H1 (cell line): ENCODE measurements around the gene MPPED2. TPM values are rescaled to one million over a fixed set of nuclear protein-coding genes. Genes with fewer than 3 reads are reported as not detected.

ENCODE experiments used
- CTCF ChIA-PET: fragments of 300-600 bp; sonication (Branson Sonifier 250); formaldehyde crosslinking; loops from one replicate; lab custom pipeline; 2021; ENCODE audit not compliant: partially characterized antibody; lab: Charles Lee
- POLR2A ChIA-PET: fragments of 300-600 bp; sonication (Branson Sonifier 250); formaldehyde crosslinking; loops from one replicate; lab custom pipeline; 2021; ENCODE audit warnings: inconsistent platforms; ENCODE audit not compliant: partially characterized antibody; lab: Charles Lee
- DNase-seq, 2 experiments: peaks; one replicate each; pipeline versions ENCODE4 v3.0.0 to v3.0.0-alpha.2; 2010 to 2022; ENCODE audit warnings: low spot score in 2 of 2, low read depth in 1 of 2, mixed read lengths in 1 of 2
- FAIRE-seq: peaks from 2 replicates; lab custom pipeline; 2011; peaks lifted over from hg19 to GRCh38; lab: Jason Lieb, UNC
- H2AFZ ChIP-seq: 2 replicates; pipeline ENCODE4 v1.8.1; 2012; ENCODE audit warnings: low read length, inconsistent platforms
- H2AK5ac ChIP-seq: 2 replicates; pipeline ENCODE4 v1.6.1; 2013; ENCODE audit warnings: low read depth, low read length
- H2BK120ac ChIP-seq: replicated peaks from 2 replicates; pipeline ENCODE3; 2013; ENCODE audit warnings: low read depth, low read length, inconsistent platforms
- H2BK12ac ChIP-seq: 2 replicates; pipeline ENCODE4 v1.6.1; 2013; ENCODE audit warnings: low read depth, low read length
- H2BK15ac ChIP-seq: 2 replicates; pipeline ENCODE4 v1.6.1; 2013; ENCODE audit warnings: low read length
- H2BK20ac ChIP-seq: 2 replicates; pipeline ENCODE4 v1.6.1; 2013; ENCODE audit warnings: low read length
- H2BK5ac ChIP-seq: 2 replicates; pipeline ENCODE4 v1.6.1; 2013; ENCODE audit warnings: low read depth, low read length
- H3K14ac ChIP-seq: 2 replicates; pipeline ENCODE4 v1.6.1; 2013; ENCODE audit warnings: inconsistent platforms; ENCODE audit not compliant: insufficient read length
- H3K18ac ChIP-seq: 2 replicates; pipeline ENCODE4 v1.6.1; 2013; ENCODE audit warnings: low read length; ENCODE audit errors: extremely low read depth
- H3K23ac ChIP-seq: 2 replicates; pipeline ENCODE4 v1.6.1; 2013; ENCODE audit warnings: inconsistent platforms; ENCODE audit not compliant: insufficient read length
- H3K23me2 ChIP-seq: 2 replicates; pipeline ENCODE4 v1.6.1; 2013; ENCODE audit warnings: low read depth, low read length
- H3K27ac ChIP-seq: 2 replicates; pipeline ENCODE4 v1.6.1; 2011; ENCODE audit warnings: low read depth, low read length, inconsistent platforms
- H3K27me3 ChIP-seq, 4 experiments: replicated peaks in 1 of 4; 1 replicate in 1 of 4; 2 replicates in 3 of 4; pipeline versions ENCODE4 v1.6.1 to v1.8.1; 2011 to 2013; ENCODE audit warnings: low read length in 3 of 4, mild to moderate bottlenecking in 3 of 4, inconsistent platforms in 2 of 4, mixed read lengths in 2 of 4, moderate library complexity in 1 of 4; ENCODE audit not compliant: control insufficient read depth in 3 of 4, insufficient read depth in 3 of 4; ENCODE audit errors: extremely low read depth in 1 of 4
- H3K36me3 ChIP-seq, 4 experiments: 2 replicates each; pipeline versions ENCODE4 v1.6.1 to v1.8.1; 2011 to 2013; ENCODE audit warnings: mild to moderate bottlenecking in 4 of 4, low read length in 3 of 4, moderate library complexity in 2 of 4, control low read depth in 1 of 4, inconsistent platforms in 1 of 4; ENCODE audit not compliant: insufficient read depth in 4 of 4, control insufficient read depth in 2 of 4
- H3K4ac ChIP-seq: replicated peaks from 2 replicates; pipeline ENCODE3; 2013; ENCODE audit warnings: low read length, low read depth, mixed read lengths, inconsistent platforms; ENCODE audit not compliant: insufficient read length
- H3K4me1 ChIP-seq, 4 experiments: replicated peaks in 1 of 4; 1 replicate in 1 of 4; 2 replicates in 3 of 4; pipeline versions ENCODE4 v1.6.1 to v1.8.1; 2011 to 2013; ENCODE audit warnings: low read length in 3 of 4, inconsistent platforms in 2 of 4, mixed read lengths in 1 of 4; ENCODE audit not compliant: insufficient read depth in 4 of 4, control insufficient read depth in 3 of 4
- H3K4me2 ChIP-seq, 2 experiments: 2 replicates each; pipeline versions ENCODE4 v1.6.1 to v1.8.1; 2011 to 2013; ENCODE audit warnings: low read depth in 2 of 2, low read length in 2 of 2, control low read depth in 1 of 2, inconsistent platforms in 1 of 2, mild to moderate bottlenecking in 1 of 2; ENCODE audit not compliant: insufficient read depth in 1 of 2
- H3K4me3 ChIP-seq, 4 experiments: fragments of 200-600, 300-600 bp in 1 of 4; sonication (generic), shearing (Covaris generic), sonication (Bioruptor Twin) in 1 of 4; 2 replicates each; pipeline versions ENCODE4 v1.5.1 to v1.8.1; 2011 to 2016; ENCODE audit warnings: low read length in 4 of 4, low read depth in 3 of 4, control low read depth in 2 of 4, inconsistent platforms in 2 of 4, mild to moderate bottlenecking in 2 of 4, mixed read lengths in 1 of 4, moderate library complexity in 1 of 4; ENCODE audit not compliant: insufficient read depth in 2 of 4; ENCODE audit errors: extremely low read depth in 1 of 4
- H3K56ac ChIP-seq: replicated peaks from 2 replicates; pipeline ENCODE3; 2013; ENCODE audit warnings: low read depth, mild to moderate bottlenecking, mixed read lengths, low read length, inconsistent platforms; ENCODE audit not compliant: insufficient read length
- H3K79me1 ChIP-seq: 2 replicates; pipeline ENCODE4 v1.6.1; 2013; ENCODE audit warnings: low read depth, low read length, control low read depth
- H3K79me2 ChIP-seq, 2 experiments: 2 replicates each; pipeline versions ENCODE4 v1.6.1 to v1.8.1; 2012 to 2013; ENCODE audit warnings: low read length in 2 of 2, mild to moderate bottlenecking in 2 of 2, inconsistent platforms in 1 of 2; ENCODE audit not compliant: insufficient read depth in 2 of 2, control insufficient read depth in 1 of 2
- H3K9ac ChIP-seq, 4 experiments: replicated peaks in 1 of 4; 1 replicate in 1 of 4; 2 replicates in 3 of 4; pipeline versions ENCODE4 v1.6.1 to v1.8.1; 2011 to 2013; ENCODE audit warnings: low read depth in 3 of 4, low read length in 3 of 4, control low read depth in 2 of 4, mild to moderate bottlenecking in 2 of 4, moderate library complexity in 2 of 4, inconsistent platforms in 1 of 4; ENCODE audit errors: extremely low read depth in 1 of 4
- H3K9me3 ChIP-seq, 2 experiments: 2 replicates each; pipeline versions ENCODE4 v1.6.1 to v1.8.1; 2012 to 2013; ENCODE audit warnings: mild to moderate bottlenecking in 2 of 2, moderate library complexity in 2 of 2, control low read depth in 1 of 2, inconsistent platforms in 1 of 2, low read depth in 1 of 2, low read length in 1 of 2, mixed read lengths in 1 of 2; ENCODE audit not compliant: insufficient read depth in 2 of 2
- H4K20me1 ChIP-seq, 2 experiments: replicated peaks in 1 of 2; 2 replicates each; pipeline versions ENCODE3 to v1.8.1; 2011 to 2013; ENCODE audit warnings: inconsistent platforms in 2 of 2, low read length in 2 of 2, mild to moderate bottlenecking in 1 of 2; ENCODE audit not compliant: insufficient read depth in 2 of 2, control insufficient read depth in 1 of 2
- H4K5ac ChIP-seq: 2 replicates; pipeline ENCODE4 v1.6.1; 2013; ENCODE audit warnings: low read length, low read depth, mixed read lengths, inconsistent platforms; ENCODE audit not compliant: insufficient read length
- H4K8ac ChIP-seq: 2 replicates; pipeline ENCODE4 v1.8.0; 2013; ENCODE audit warnings: mild to moderate bottlenecking, moderate library complexity, low read length, inconsistent platforms; ENCODE audit not compliant: insufficient read depth; ENCODE audit errors: extremely low read depth
- H4K91ac ChIP-seq: replicated peaks from 2 replicates; pipeline ENCODE3; 2013; ENCODE audit warnings: low read length, mixed read lengths, inconsistent platforms; ENCODE audit not compliant: insufficient read length
- CTCF ChIP-seq, 3 experiments: IDR thresholded peaks; 1 replicate in 2 of 3; 2 replicates in 1 of 3; pipeline versions ENCODE4 v1.5.1 to v1.6.1; 2011; ENCODE audit warnings: low read length in 3 of 3, mild to moderate bottlenecking in 3 of 3, inconsistent platforms in 2 of 3, low read depth in 1 of 3, moderate library complexity in 1 of 3; ENCODE audit not compliant: insufficient read depth in 1 of 3; ENCODE audit errors: control extremely low read depth in 1 of 3
- E2F6 ChIP-seq: IDR thresholded peaks from 2 replicates; pipeline ENCODE4 v1.6.1; 2012; ENCODE audit warnings: inconsistent platforms
- EGR1 ChIP-seq: IDR thresholded peaks from 2 replicates; pipeline ENCODE4 v1.6.1; 2011; ENCODE audit warnings: low read depth, low read length, borderline replicate concordance
- GTF2F1 ChIP-seq: IDR thresholded peaks from 2 replicates; pipeline ENCODE4 v1.6.1; 2012; ENCODE audit warnings: low read depth, low read length, improper control_type of control experiment, borderline replicate concordance
- HDAC6 ChIP-seq: IDR thresholded peaks from one replicate; pipeline ENCODE4 v1.7.1; 2012; ENCODE audit warnings: low read depth, mild to moderate bottlenecking, inconsistent platforms, low read length, moderate library complexity
- KDM5A ChIP-seq: fragments of 200-600 bp; IDR thresholded peaks from 2 replicates; pipeline ENCODE4 v1.7.1; 2012; ENCODE audit warnings: mild to moderate bottlenecking, low read length, inconsistent platforms, mixed read lengths
- NRF1 ChIP-seq: IDR thresholded peaks from 2 replicates; pipeline ENCODE4 v1.6.1; 2011; ENCODE audit warnings: mild to moderate bottlenecking, low read depth, low read length, improper control_type of control experiment
- SIRT6 ChIP-seq: IDR thresholded peaks from one replicate; pipeline ENCODE4 v1.7.1; 2012; ENCODE audit warnings: low read length, inconsistent platforms
- SIX5 ChIP-seq: IDR thresholded peaks from 2 replicates; pipeline ENCODE4 v1.6.1; 2011; ENCODE audit warnings: mild to moderate bottlenecking, low read depth, low read length
- SP1 ChIP-seq: IDR thresholded peaks from 2 replicates; pipeline ENCODE4 v1.6.1; 2011; ENCODE audit warnings: low read depth, low read length
- SUZ12 ChIP-seq: fragments of 200-600 bp; sonication (generic); IDR thresholded peaks from 2 replicates; pipeline ENCODE4 v1.6.1; 2012; ENCODE audit warnings: mild to moderate bottlenecking, inconsistent platforms, low read length, moderate library complexity, mixed read lengths
- WGBS, 2 experiments: shearing (Covaris generic) in 1 of 2; methylation state at CpG; one replicate each; pipeline versions ENCODE4 v1.1.6 to v1.1.7; 2013 to 2015; ENCODE audit warnings: low lambda C conversion rate in 2 of 2, mixed read lengths in 2 of 2, inconsistent platforms in 1 of 2, low coverage in 1 of 2, missing lambda C conversion rate in 1 of 2; ENCODE audit not compliant: insufficient replicate concordance in 2 of 2, insufficient coverage in 1 of 2, insufficient read length in 1 of 2; ENCODE audit errors: extremely low coverage in 1 of 2, missing lambda C conversion rate in 1 of 2; 5-methylcytosine and 5-hydroxymethylcytosine counted together
- polyA plus RNA-seq, 7 experiments: library from polyadenylated mRNA; depleted of rRNA in 3 of 7; stranded (reverse) in 5 of 7; unstranded in 2 of 7; fragments of >200 nt in 5 of 7; fragments of 200-250 nt in 2 of 7; gene quantifications; 1 replicate in 5 of 7; 2 replicates in 1 of 7; 4 replicates in 1 of 7; pipeline versions ENCODE4 v1.2.1 to v1.2.3, GENCODE V29; 2011 to 2013; ENCODE audit warnings: missing spikeins in 2 of 7, mixed read lengths in 2 of 7
- total RNA-seq: library from RNA; stranded (reverse); fragmentation: NEBNext Ultra II Directional; extraction: Animal tissue kit (Norgen Biotek cat#: 25700); gene quantifications from 2 replicates; pipeline ENCODE4 v1.2.1, GENCODE V29; 2021

MPPED2 gene
- total and polyA plus RNA-seq, 2 of the 8 experiments (the other 6 are each of a cell fraction or from before 2014, with no cell fraction given), result 1.3 to 3.5 TPM

- no peak overlapping the region for H2BK5ac ChIP-seq
- H3K9ac ChIP-seq, result no peak overlapping the region
- POLR2A ChIA-PET, result no interaction called here
- 97% methylated on average over 5 of the region's 5 CpGs; no CpG with 5 or more reads in 1 of the 2 experiments for WGBS, 2 experiments
- H2BK120ac ChIP-seq, result no peak overlapping the region
- no peak overlapping the region for H4K91ac ChIP-seq
- no peaks in the 10 kb centered on the region for H3K9me3 ChIP-seq
- no peaks in the 10 kb centered on the region for H3K36me3 ChIP-seq
- no peak overlapping the region for H2AK5ac ChIP-seq
- FAIRE-seq, result no peak
- no peak overlapping the region for H3K4ac ChIP-seq
- H3K23me2 ChIP-seq, result no peaks in the 10 kb centered on the region
- H3K56ac ChIP-seq, result no peak overlapping the region
- H2BK15ac ChIP-seq, result no peak overlapping the region
- H3K23ac ChIP-seq, result no peak overlapping the region
- H3K27me3 ChIP-seq, result no peaks in the 10 kb centered on the region; a peak in 1 of 7 replicates
- no peak overlapping the region for H3K18ac ChIP-seq
- H2BK12ac ChIP-seq, result no peak overlapping the region
- no peak overlapping the region for H2AFZ ChIP-seq
- no peaks in the 10 kb centered on the region for H3K79me2 ChIP-seq
- H4K20me1 ChIP-seq, result no peaks in the 10 kb centered on the region
- CTCF ChIA-PET, result interaction anchor here (0.6 to 1.6 kb wide), 9 partner anchors 10 to 173 kb away, joined by 3 to 6 read pairs (median 3); no protein-coding TSS in a partner anchor
- H3K27ac ChIP-seq, result no peak overlapping the region
- no peak overlapping the region for H2BK20ac ChIP-seq
- H3K4me2 ChIP-seq, result no peak overlapping the region
- no peaks in the 10 kb centered on the region; a peak in 1 of 7 replicates for H3K4me1 ChIP-seq
- H3K4me3 ChIP-seq, result no peak overlapping the region
- H3K79me1 ChIP-seq, result no peaks in the 10 kb centered on the region
- H3K14ac ChIP-seq, result no peak overlapping the region
- DNase-seq, result no peak
- H4K8ac ChIP-seq, result no peak overlapping the region
- no peak overlapping the region for H4K5ac ChIP-seq
- no peak for TF ChIP-seq SIRT6
- no peak for TF ChIP-seq E2F6
- TF ChIP-seq SIX5, result no peak
- no peak for TF ChIP-seq CTCF (IDR thresholded peaks at IDR 0.05; ENCODE audit: control extremely low read depth in 1 of 3, insufficient read depth in 1 of 3, low read depth in 1 of 3, low read length in 3 of 3)
- TF ChIP-seq SP1, result no peak
- TF ChIP-seq SUZ12, result no peak
- TF ChIP-seq EGR1, result no peak
- no peak for TF ChIP-seq GTF2F1
- no peak for TF ChIP-seq KDM5A
- no peak for TF ChIP-seq HDAC6
- no peak for TF ChIP-seq NRF1
Measured at GRCh38 chr11:30414244-30414643, 171.9 kb downstream of the MPPED2 start.
